KMS-11 (cell line): ENCODE measurements around the gene RNASEL.
A peak's percentile ranks its signal among the peaks of the same experiment; 100 is the strongest.

Experiments
- H2AFZ ChIP-seq: fragments of 200-600 bp; sonication (generic); 2 replicates; pipeline ENCODE4 v1.6.1; 2016; ENCODE audit warnings: antibody characterized with exemption, mixed run types, low read depth
- H3K27ac ChIP-seq: fragments of 200-600 bp; sonication (generic); 2 replicates; pipeline ENCODE4 v1.6.1; 2016; ENCODE audit warnings: mild to moderate bottlenecking, mixed run types
- H3K27me3 ChIP-seq: fragments of 200-600 bp; sonication (generic); 2 replicates; pipeline ENCODE4 v1.6.1; 2017; ENCODE audit warnings: mild to moderate bottlenecking, low read depth, mixed run types, moderate library complexity; ENCODE audit not compliant: insufficient read depth
- H3K36me3 ChIP-seq: fragments of 200-600 bp; sonication (generic); 2 replicates; pipeline ENCODE4 v1.6.1; 2017; ENCODE audit warnings: mild to moderate bottlenecking, mixed run types; ENCODE audit not compliant: insufficient read depth
- H3K4me1 ChIP-seq: fragments of 200-600 bp; sonication (generic); 2 replicates; pipeline ENCODE4 v1.6.1; 2016; ENCODE audit warnings: mild to moderate bottlenecking, low read depth, mixed run types; ENCODE audit not compliant: poor library complexity, severe bottlenecking
- H3K4me2 ChIP-seq: fragments of 200-600 bp; sonication (generic); 2 replicates; pipeline ENCODE4 v1.7.0; 2016; ENCODE audit warnings: mild to moderate bottlenecking, mixed run types
- H3K4me3 ChIP-seq: fragments of 200-600 bp; sonication (generic); IDR thresholded peaks from 2 replicates; pipeline ENCODE4 v1.6.1; 2017; ENCODE audit warnings: low read depth, low read length, mixed read lengths; ENCODE audit not compliant: insufficient read depth
- H3K79me2 ChIP-seq: fragments of 200-600 bp; sonication (generic); 2 replicates; pipeline ENCODE4 v1.6.1; 2016; ENCODE audit warnings: low read depth, mixed run types; ENCODE audit not compliant: insufficient read depth
- H3K9ac ChIP-seq: fragments of 200-600 bp; sonication (generic); 2 replicates; pipeline ENCODE4 v1.6.1; 2016; ENCODE audit warnings: mild to moderate bottlenecking, mixed run types
- H4K20me1 ChIP-seq: fragments of 200-600 bp; sonication (generic); 2 replicates; pipeline ENCODE4 v1.6.1; 2016; ENCODE audit warnings: mild to moderate bottlenecking, mixed run types; ENCODE audit not compliant: insufficient read depth
- TF ChIP-seq, protein P1 (sequence below): fragments of 200-600 bp; sonication (generic); conservative IDR thresholded peaks from 2 replicates; pipeline ENCODE4 v1.6.1; 2017; ENCODE audit warnings: low read depth, mild to moderate bottlenecking, antibody characterized with exemption, low read length, moderate library complexity, mixed read lengths

The RNASEL gene

DNA sequence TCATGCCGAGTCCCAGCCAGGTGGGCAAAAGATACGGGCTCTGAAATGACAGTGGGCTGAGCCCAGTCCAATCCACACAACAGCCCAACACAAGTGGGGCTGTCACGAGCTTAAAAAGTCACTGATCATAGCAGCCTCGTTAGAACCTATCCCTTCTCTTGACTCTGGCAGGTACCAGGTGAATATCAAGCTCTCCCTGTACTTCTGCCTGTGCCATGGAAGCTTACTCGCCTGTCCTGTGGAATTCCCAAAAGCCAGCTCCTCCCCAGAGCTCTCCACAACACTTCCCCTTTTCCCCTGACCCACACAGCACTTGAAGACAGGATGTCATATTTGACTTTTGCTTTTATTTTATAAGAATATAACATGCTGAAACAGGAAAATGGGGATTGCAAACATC, 9.2 kb upstream of the RNASEL start:
- Histone ChIP-seq H2AFZ (no peak overlapping the region), H3K79me2 (peaks cover 24% of the 10 kb centered on the region), H3K9ac (no peak overlapping the region), H3K4me3 (no peak overlapping the region), H3K4me2 (no peak overlapping the region), H3K36me3 (peaks cover 17% of the 10 kb centered on the region; the same call in 1 of the 2 replicates), H3K4me1 (peaks cover 20% of the 10 kb centered on the region), H4K20me1 (peaks cover 20% of the 10 kb centered on the region), H3K27ac (no peak overlapping the region), H3K27me3 (no peaks in the 10 kb centered on the region)
- TF ChIP-seq, protein P1, sequence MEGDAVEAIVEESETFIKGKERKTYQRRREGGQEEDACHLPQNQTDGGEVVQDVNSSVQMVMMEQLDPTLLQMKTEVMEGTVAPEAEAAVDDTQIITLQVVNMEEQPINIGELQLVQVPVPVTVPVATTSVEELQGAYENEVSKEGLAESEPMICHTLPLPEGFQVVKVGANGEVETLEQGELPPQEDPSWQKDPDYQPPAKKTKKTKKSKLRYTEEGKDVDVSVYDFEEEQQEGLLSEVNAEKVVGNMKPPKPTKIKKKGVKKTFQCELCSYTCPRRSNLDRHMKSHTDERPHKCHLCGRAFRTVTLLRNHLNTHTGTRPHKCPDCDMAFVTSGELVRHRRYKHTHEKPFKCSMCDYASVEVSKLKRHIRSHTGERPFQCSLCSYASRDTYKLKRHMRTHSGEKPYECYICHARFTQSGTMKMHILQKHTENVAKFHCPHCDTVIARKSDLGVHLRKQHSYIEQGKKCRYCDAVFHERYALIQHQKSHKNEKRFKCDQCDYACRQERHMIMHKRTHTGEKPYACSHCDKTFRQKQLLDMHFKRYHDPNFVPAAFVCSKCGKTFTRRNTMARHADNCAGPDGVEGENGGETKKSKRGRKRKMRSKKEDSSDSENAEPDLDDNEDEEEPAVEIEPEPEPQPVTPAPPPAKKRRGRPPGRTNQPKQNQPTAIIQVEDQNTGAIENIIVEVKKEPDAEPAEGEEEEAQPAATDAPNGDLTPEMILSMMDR: no peak

DNA sequence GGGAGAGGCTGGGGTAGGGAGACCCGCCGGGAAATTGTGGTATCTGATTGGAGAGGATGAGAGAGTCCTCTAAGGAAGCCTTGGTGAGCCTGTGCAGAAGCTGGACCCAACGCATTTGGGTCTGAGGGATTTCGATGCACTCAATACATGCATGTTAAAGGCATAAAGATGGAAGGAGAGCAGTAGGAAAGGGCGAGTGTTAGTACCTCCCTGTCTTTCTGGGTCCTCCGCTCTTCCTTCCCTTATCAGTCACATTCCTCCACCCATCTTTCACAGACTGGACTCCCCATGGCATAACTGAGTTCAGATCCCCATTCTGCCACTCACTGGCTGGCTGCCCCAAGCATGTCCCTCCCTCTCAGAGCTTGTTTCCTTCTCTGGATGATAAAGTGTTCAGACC, 7.9 kb upstream of the RNASEL start:
- H3K36me3 ChIP-seq: peaks cover 12% of the 10 kb centered on the region; the same call in 1 of the 2 replicates
- H3K4me1 ChIP-seq: peaks cover 14% of the 10 kb centered on the region
- H3K9ac ChIP-seq: no peak overlapping the region
- no peaks in the 10 kb centered on the region for H3K27me3 ChIP-seq
- H3K79me2 ChIP-seq: peaks cover 11% of the 10 kb centered on the region; the same call in 1 of the 2 replicates
- no peak overlapping the region for H3K4me3 ChIP-seq
- H4K20me1 ChIP-seq: peaks cover 20% of the 10 kb centered on the region
- TF ChIP-seq, protein P1: no peak
- H2AFZ ChIP-seq: no peak overlapping the region
- no peak overlapping the region for H3K4me2 ChIP-seq
- H3K27ac ChIP-seq: no peak overlapping the region

DNA sequence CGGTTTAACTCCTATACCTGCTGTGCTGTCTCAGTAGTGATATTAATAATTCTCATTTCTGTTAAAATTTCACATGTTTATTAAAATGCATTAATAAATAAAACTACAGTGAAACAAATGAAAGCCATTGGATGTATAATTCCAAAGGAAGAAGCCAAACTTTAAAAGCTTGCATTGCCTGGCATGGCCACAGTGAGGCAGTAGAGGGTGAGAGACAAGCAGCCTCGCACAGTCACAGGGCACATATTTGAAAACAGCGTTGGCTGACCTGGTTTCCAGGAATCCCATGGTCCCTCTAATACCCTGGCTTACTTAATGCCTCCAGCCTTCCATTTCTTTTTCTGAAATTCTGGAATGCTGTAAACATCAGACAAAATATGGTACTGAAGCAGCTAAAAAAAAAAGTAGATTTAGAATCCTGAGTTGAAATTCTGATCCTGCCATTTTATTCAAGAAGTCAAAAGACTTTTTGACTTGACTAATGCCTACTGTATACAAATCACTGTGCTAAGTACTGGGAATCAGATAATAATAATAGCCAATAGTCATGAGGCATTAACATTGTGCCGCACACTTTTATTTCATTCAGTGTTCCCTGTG, 6.7 kb upstream of the RNASEL start:
- Histone ChIP-seq H3K36me3 (peaks cover 3% of the 10 kb centered on the region; the same call in 1 of the 2 replicates), H3K4me1 (peaks cover 2% of the 10 kb centered on the region), H3K9ac (no peak overlapping the region), H4K20me1 (peaks cover 10% of the 10 kb centered on the region), H3K4me2 (0 out of 2 replicates have a peak overlapping the region, but pooled peaks have one; percentile 1), H3K27me3 (no peaks in the 10 kb centered on the region), H3K27ac (no peak overlapping the region), H2AFZ (no peak overlapping the region), H3K79me2 (peaks cover 2% of the 10 kb centered on the region; the same call in 1 of the 2 replicates), H3K4me3 (no peak overlapping the region)
- TF ChIP-seq, protein P1: peak; percentile 97

DNA sequence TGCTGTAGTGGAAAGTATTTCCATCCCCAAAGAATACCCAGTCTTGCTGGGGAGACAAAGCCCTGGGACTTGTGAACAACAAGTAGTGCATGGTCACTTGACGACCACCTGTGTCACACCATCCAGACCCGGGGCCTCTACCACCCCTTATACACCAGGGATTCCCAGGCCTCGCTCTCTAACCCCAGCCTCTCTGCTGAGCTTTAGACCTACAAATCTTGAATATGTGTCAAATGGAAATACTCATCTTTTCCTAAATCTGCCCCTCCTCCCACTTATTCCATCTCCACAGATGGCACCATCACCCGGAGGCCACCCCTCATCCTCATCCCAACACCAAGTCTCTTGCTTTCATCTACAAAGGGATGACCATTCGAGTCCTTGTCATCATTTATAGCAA, 875 bp upstream of the RNASEL start:
- Histone ChIP-seq H3K4me3 (no peak overlapping the region), H3K4me1 (peaks cover 18% of the 10 kb centered on the region), H2AFZ (peak overlapping the region; percentile 95; the same call in 1 of the 2 replicates), H3K27ac (no peak overlapping the region), H3K36me3 (no peaks in the 10 kb centered on the region; the same call in 1 of the 2 replicates), H3K27me3 (no peaks in the 10 kb centered on the region), H4K20me1 (no peaks in the 10 kb centered on the region), H3K79me2 (no peaks in the 10 kb centered on the region), H3K4me2 (no peak overlapping the region), H3K9ac (no peak overlapping the region)
- TF ChIP-seq, protein P1: no peak
